ENCODE measurements around the gene MRNIP.

The MRNIP gene

GRCh38 chr5:179893076-179893957 is 34.7 kb upstream of the MRNIP start:
- TF ChIP-seq CTCF (IDR thresholded peaks at IDR 0.05), result no peak

- TF ChIP-seq CTCF (IDR thresholded peaks at IDR 0.05), result no peak
Measured at GRCh38 chr5:179892255-179892654, 33.6 kb upstream of the MRNIP start.

GRCh38 chr5:179890751-179891682 is 32.4 kb upstream of the MRNIP start:
- TF ChIP-seq CTCF (IDR thresholded peaks at IDR 0.05), result no peak

GRCh38 chr5:179889885-179890284 is 31.3 kb upstream of the MRNIP start:
- no peak for TF ChIP-seq CTCF (IDR thresholded peaks at IDR 0.05)

GRCh38 chr5:179887802-179888201 is 29.2 kb upstream of the MRNIP start:
- no peak for TF ChIP-seq CTCF (IDR thresholded peaks at IDR 0.05)

GRCh38 chr5:179887095-179887494 is 28.5 kb upstream of the MRNIP start:
- no peak for TF ChIP-seq CTCF (IDR thresholded peaks at IDR 0.05)

- TF ChIP-seq CTCF (IDR thresholded peaks at IDR 0.05), result no peak
Measured at GRCh38 chr5:179886190-179886911, 27.7 kb upstream of the MRNIP start.
